ENCODE measurements around the gene ARMC9. TPM values are rescaled to one million over a fixed set of nuclear protein-coding genes. Genes with fewer than 3 reads are reported as not detected.

The ARMC9 gene
- total RNA-seq, 2 donors from 2014 or later = 41.7 to 51.5 TPM

- peaks cover 17% of the 10 kb centered on the region for H3K9me3 Mint-ChIP-seq
- Histone ChIP-seq H3K36me3 (ENCODE audit: control insufficient read depth, insufficient read depth, low read length) (no peaks in the 10 kb centered on the region), H3K27ac (ENCODE audit: low read depth, low read length) (no peak overlapping the region), H3K27me3 (ENCODE audit: control insufficient read depth, insufficient read depth, low read length, poor library complexity, severe bottlenecking) (no peaks in the 10 kb centered on the region), H3K4me1 (ENCODE audit: control insufficient read depth, insufficient read depth, low read length) (peaks cover 7% of the 10 kb centered on the region), H3K9ac (ENCODE audit: extremely low read depth, low read length, poor library complexity, severe bottlenecking) (no peak overlapping the region), H3K4me3 (ENCODE audit: low read length) (no peak overlapping the region), H3K9me3 (ENCODE audit: control insufficient read depth, low read length) (peaks cover 11% of the 10 kb centered on the region)
- H3K4me3 Mint-ChIP-seq = no peak overlapping the region
- TF ChIP-seq CTCF (conservative IDR thresholded peaks at IDR 0.05) = no peak
- peaks cover 4% of the 10 kb centered on the region for H3K4me1 Mint-ChIP-seq
- H3K27ac Mint-ChIP-seq = no peak overlapping the region
- WGBS, 2 experiments (ENCODE audit: insufficient coverage in 1 of 2, insufficient read length in 1 of 2) = 91 to 94% methylated on average over 11 to 15 of the region's 15 CpGs
- no peak for DNase-seq
- H3K36me3 Mint-ChIP-seq (ENCODE audit: low read depth) = no peaks in the 10 kb centered on the region
- H3K27me3 Mint-ChIP-seq (ENCODE audit: insufficient read depth) = no peaks in the 10 kb centered on the region
Observed at GRCh38 chr2:231383416-231384108, 185.1 kb downstream of the ARMC9 start.

- Mint-ChIP-seq H3K9me3 (peaks cover 17% of the 10 kb centered on the region), H3K27ac (no peak overlapping the region), H3K4me1 (peaks cover 4% of the 10 kb centered on the region), H3K27me3 (ENCODE audit: insufficient read depth) (no peaks in the 10 kb centered on the region), H3K4me3 (no peak overlapping the region), H3K36me3 (ENCODE audit: low read depth) (no peaks in the 10 kb centered on the region)
- peaks cover 11% of the 10 kb centered on the region for H3K9me3 ChIP-seq (ENCODE audit: control insufficient read depth, low read length)
- H3K27me3 ChIP-seq (ENCODE audit: control insufficient read depth, insufficient read depth, low read length, poor library complexity, severe bottlenecking) = no peaks in the 10 kb centered on the region
- TF ChIP-seq CTCF (conservative IDR thresholded peaks at IDR 0.05) = no peak
- no peak overlapping the region for H3K9ac ChIP-seq (ENCODE audit: extremely low read depth, low read length, poor library complexity, severe bottlenecking)
- no peak overlapping the region for H3K4me3 ChIP-seq (ENCODE audit: low read length)
- H3K27ac ChIP-seq (ENCODE audit: low read depth, low read length) = no peak overlapping the region
- no peaks in the 10 kb centered on the region for H3K36me3 ChIP-seq (ENCODE audit: control insufficient read depth, insufficient read depth, low read length)
- peaks cover 7% of the 10 kb centered on the region for H3K4me1 ChIP-seq (ENCODE audit: control insufficient read depth, insufficient read depth, low read length)
- WGBS, 2 experiments (ENCODE audit: insufficient coverage in 1 of 2, insufficient read length in 1 of 2) = 96% methylated on average over 2 of the region's 2 CpGs; no CpG with 5 or more reads in 1 of the 2 experiments
- no peak for DNase-seq
Observed at GRCh38 chr2:231384109-231384435, 185.6 kb downstream of the ARMC9 start.

GRCh38 chr2:231384970-231385369, 186.5 kb downstream of the ARMC9 start:
- Mint-ChIP-seq H3K36me3 (ENCODE audit: low read depth) (no peaks in the 10 kb centered on the region), H3K9me3 (peaks cover 17% of the 10 kb centered on the region)
- peaks cover 11% of the 10 kb centered on the region for H3K9me3 ChIP-seq (ENCODE audit: control insufficient read depth, low read length)

More at GRCh38 chr2:231384970-231385369, 186.5 kb downstream of the ARMC9 start:
- H3K4me3 ChIP-seq (ENCODE audit: low read length) = no peak overlapping the region
- Mint-ChIP-seq H3K4me1 (no peaks in the 10 kb centered on the region), H3K4me3 (no peak overlapping the region), H3K27ac (no peak overlapping the region), H3K27me3 (ENCODE audit: insufficient read depth) (no peaks in the 10 kb centered on the region)
- no peaks in the 10 kb centered on the region for H3K27me3 ChIP-seq (ENCODE audit: control insufficient read depth, insufficient read depth, low read length, poor library complexity, severe bottlenecking)
- no peak for DNase-seq
- 80 to 98% methylated on average over 1 to 2 of the region's 2 CpGs for WGBS, 2 experiments (ENCODE audit: insufficient coverage in 1 of 2, insufficient read length in 1 of 2)
- no peak overlapping the region for H3K27ac ChIP-seq (ENCODE audit: low read depth, low read length)
- TF ChIP-seq CTCF (conservative IDR thresholded peaks at IDR 0.05) = no peak
- H3K4me1 ChIP-seq (ENCODE audit: control insufficient read depth, insufficient read depth, low read length) = peaks cover 2% of the 10 kb centered on the region
- no peak overlapping the region for H3K9ac ChIP-seq (ENCODE audit: extremely low read depth, low read length, poor library complexity, severe bottlenecking)
- H3K36me3 ChIP-seq (ENCODE audit: control insufficient read depth, insufficient read depth, low read length) = no peaks in the 10 kb centered on the region
